ENCODE results near the gene BBOF1.
A peak's percentile ranks its signal among the peaks of the same experiment; 100 is the strongest.
"Not testable (repeated sequence)": the region's sequence is repeated elsewhere in the genome, so short reads cannot be mapped to it uniquely, and the experiment has no call there.

The BBOF1 gene, protein sequence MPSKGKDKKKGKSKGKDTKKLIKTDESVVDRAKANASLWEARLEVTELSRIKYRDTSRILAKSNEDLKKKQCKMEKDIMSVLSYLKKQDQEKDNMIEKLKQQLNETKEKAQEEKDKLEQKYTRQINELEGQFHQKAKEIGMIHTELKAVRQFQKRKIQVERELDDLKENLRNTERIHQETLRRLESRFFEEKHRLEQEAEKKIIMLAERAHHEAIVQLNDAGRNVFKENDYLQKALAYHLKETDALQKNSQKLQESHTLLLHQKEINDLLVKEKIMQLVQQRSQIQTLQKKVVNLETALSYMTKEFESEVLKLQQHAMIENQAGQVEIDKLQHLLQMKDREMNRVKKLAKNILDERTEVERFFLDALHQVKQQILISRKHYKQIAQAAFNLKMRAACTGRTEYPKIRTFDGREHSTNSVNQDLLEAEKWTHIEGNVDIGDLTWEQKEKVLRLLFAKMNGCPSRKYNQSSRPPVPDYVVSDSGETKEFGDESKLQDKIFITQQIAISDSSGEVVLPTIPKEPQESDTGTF
- 2.0 to 8.3 (median 3.8) reads per million in 9 experiments for total RNA-seq

DNA sequence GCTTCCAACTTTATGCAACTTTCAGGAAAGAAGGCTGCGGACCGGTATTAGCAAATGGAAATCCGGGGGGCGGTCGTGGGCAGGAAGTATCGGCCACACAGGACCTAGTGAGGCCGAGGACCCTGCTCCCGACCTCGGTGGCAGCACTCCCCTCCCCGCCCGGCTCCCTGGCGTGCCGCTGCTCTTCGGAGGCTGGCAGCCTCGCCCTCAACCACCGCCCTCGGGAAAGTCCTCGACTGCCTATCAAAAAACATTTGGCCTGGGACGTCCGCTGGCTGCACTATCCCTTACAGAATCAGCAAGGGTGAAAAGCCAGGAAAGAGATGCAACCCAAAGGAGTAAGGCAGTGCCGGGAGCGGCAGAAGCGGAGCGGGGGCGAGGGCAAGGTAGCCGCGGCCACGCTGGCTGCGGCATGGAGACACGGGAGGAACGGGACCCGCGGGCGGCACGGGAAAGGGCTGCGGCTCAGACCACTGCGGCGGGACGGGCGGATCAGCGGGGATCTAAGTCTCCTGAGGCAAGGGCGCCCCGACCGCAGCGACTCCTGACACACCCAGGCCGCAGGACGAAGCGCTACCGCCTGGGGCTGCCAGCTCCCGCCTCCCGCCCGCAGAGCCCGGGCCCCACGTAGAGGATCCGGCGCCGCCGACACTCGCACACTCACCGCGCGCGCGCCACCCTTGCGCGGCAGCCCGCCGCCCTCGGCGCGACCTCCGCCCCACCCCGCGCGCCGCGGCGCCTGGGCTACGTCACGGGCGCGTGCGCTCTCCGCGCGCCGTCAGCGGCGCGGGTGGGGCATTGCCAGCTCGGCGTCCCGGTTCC lies at the start of gene BBOF1, which contains the start of gene ENTPD5:
Gene BBOF1, plus strand, starts transcription at position 764 of the 822 bp plus-strand sequence. CDS start 130 bp downstream, outside the sequence.
Gene ENTPD5, minus strand, starts transcription at position 703 of the 822 bp plus-strand sequence. CDS start 31,186 bp downstream, outside the sequence.
- no peaks in the 10 kb centered on the region for H3K9me3 Mint-ChIP-seq
- DNase-seq (peak; percentile 82 to 89 (median 82)), ATAC-seq (replicated peaks) (peak; percentile 95)
- H3K36me3 Mint-ChIP-seq (ENCODE audit: insufficient read depth), result peaks cover 9% of the 10 kb centered on the region
- no peaks in the 10 kb centered on the region for H3K27me3 Mint-ChIP-seq
- peak within 1 kb of the TSS; percentile 85 to 86 for H3K4me3 Mint-ChIP-seq
- H3K27ac Mint-ChIP-seq, result peak within 1 kb of the TSS; percentile 97 to 99
- H3K4me1 Mint-ChIP-seq (ENCODE audit: low read depth in 2 of 2), result peaks cover 8 to 16% of the 10 kb centered on the region in 2 donors

DNA sequence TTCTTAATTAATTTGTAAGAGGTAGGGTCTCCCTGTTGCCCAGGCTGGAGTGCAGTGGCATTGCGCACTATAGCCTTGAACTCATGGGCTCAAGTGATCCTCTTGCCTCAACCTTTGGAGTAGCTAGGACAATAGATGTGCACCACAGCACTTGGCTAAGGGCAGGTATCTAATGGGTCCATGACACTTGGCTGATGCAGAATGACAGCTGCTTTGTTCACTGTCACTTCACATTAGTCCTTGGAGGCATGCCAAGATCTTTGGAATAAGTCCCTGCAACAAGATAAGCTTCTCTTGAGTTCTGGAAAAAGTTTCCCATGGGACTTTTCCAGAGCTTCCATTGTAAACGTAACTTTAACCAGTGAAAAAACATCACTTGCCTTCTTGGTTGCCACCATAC lies 45.7 kb upstream of the BBOF1 start:
- Mint-ChIP-seq H3K4me1 (ENCODE audit: low read depth in 2 of 2) (no peaks in the 10 kb centered on the region), H3K36me3 (ENCODE audit: insufficient read depth) (peaks cover 7% of the 10 kb centered on the region), H3K4me3 (no peak overlapping the region), H3K27me3 (no peaks in the 10 kb centered on the region), H3K9me3 (no peaks in the 10 kb centered on the region), H3K27ac (no peak overlapping the region)
- DNase-seq, result no peak
- no peak for ATAC-seq (replicated peaks)

DNA sequence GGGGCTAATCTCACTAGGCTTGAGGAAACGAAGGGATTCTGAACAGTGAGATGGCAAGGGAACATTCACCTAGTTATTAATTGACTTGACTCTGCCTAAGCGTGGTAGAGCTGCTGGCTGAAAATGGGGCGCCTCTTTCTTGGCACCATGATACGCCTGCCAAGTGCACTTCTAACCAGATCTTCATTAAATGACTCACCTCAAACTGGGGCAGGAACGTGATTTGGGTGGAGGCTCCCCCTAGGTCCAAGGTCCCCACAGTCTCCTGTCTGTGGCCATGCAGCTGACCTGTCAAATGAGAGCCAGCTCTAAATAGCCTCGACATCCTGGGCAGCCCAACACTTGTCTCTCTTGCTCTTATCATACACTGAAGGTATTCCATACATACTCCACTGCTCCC lies 43.0 kb upstream of the BBOF1 start:
- peaks cover 11% of the 10 kb centered on the region for H3K36me3 Mint-ChIP-seq (ENCODE audit: insufficient read depth)
- no peak for ATAC-seq (replicated peaks)
- no peaks in the 10 kb centered on the region for H3K9me3 Mint-ChIP-seq
- no peak overlapping the region for H3K27ac Mint-ChIP-seq
- H3K4me3 Mint-ChIP-seq, result no peak overlapping the region
- no peaks in the 10 kb centered on the region for H3K4me1 Mint-ChIP-seq (ENCODE audit: low read depth in 2 of 2)
- DNase-seq, result no peak
- no peaks in the 10 kb centered on the region for H3K27me3 Mint-ChIP-seq

DNA sequence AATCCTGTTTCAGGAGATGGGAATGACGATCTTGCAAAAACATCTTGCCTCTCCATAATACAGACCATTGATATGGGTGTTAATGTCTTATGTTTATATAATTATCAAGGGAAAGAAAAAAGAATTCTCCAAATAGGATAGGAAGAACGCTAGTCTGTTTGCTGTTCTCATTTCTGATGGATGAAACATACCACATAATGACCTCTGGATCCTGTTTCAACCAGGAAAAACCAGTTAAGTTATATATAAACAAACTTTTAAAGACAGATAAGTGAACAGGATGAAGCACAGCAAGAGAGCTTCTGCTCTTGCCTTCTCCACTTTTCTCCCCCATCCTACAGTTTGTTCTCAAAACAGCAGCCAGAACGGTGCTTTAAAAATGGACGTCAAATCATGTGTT lies 41.3 kb upstream of the BBOF1 start:
- no peak for DNase-seq

DNA sequence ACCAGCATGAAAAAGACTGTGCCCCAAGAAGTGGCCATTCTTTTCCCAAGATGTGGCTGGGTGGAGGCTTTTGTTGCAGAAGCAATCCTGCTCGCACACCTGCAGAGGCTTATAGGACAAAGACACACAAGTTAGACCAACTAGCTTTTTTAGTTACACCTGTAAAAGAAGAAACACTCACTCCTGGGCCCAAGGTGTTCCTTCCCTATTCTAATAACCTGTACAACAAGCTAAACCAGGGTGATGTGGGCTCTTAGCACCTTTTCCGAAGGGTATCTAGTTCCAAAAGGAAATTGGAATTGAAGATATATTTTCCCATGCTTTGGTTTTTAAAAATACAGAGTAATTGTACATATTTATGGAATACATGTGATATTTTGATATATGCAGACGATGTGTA lies 31.1 kb upstream of the BBOF1 start:
- Mint-ChIP-seq H3K4me3 (no peak overlapping the region), H3K36me3 (ENCODE audit: insufficient read depth) (peaks cover 11% of the 10 kb centered on the region), H3K4me1 (ENCODE audit: low read depth in 2 of 2) (no peaks in the 10 kb centered on the region), H3K27ac (no peak overlapping the region), H3K27me3 (no peaks in the 10 kb centered on the region), H3K9me3 (no peaks in the 10 kb centered on the region)
- no peak for ATAC-seq (replicated peaks)
- DNase-seq, result no peak

More for the DNA sequence above, 41.3 kb upstream of the BBOF1 start:
- H3K27me3 Mint-ChIP-seq, result no peaks in the 10 kb centered on the region
- no peak overlapping the region for H3K4me3 Mint-ChIP-seq
- no peak for ATAC-seq (replicated peaks)
- no peak overlapping the region for H3K27ac Mint-ChIP-seq
- peaks cover 8% of the 10 kb centered on the region for H3K36me3 Mint-ChIP-seq (ENCODE audit: insufficient read depth)
- H3K4me1 Mint-ChIP-seq (ENCODE audit: low read depth in 2 of 2), result no peaks in the 10 kb centered on the region
- no peaks in the 10 kb centered on the region for H3K9me3 Mint-ChIP-seq

DNA sequence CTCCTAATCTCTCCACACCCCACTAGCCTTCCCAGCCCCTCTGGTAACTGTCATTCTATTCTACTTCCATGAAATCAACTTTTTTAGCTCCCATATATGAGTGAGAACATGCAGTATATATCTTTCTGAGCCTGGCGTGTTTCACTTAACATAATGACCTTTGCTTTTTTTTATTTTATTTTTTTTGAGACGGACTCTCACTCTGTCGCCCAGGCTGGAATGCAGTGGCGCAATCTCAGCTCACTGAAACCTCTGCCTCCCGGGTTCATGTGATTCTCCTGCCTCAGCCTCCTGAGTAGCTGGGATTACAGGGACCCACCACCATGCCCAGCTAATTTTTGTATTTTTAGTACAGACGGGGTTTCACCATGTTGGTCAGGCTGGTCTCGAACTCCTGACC lies 30.5 kb upstream of the BBOF1 start:
- ATAC-seq (replicated peaks); H3K9me3 Mint-ChIP-seq; H3K4me3 Mint-ChIP-seq; H3K27ac Mint-ChIP-seq; H3K27me3 Mint-ChIP-seq; DNase-seq; H3K4me1 Mint-ChIP-seq (ENCODE audit: low read depth in 2 of 2): not testable (repeated sequence)
- peaks cover 11% of the 10 kb centered on the region for H3K36me3 Mint-ChIP-seq (ENCODE audit: insufficient read depth)

DNA sequence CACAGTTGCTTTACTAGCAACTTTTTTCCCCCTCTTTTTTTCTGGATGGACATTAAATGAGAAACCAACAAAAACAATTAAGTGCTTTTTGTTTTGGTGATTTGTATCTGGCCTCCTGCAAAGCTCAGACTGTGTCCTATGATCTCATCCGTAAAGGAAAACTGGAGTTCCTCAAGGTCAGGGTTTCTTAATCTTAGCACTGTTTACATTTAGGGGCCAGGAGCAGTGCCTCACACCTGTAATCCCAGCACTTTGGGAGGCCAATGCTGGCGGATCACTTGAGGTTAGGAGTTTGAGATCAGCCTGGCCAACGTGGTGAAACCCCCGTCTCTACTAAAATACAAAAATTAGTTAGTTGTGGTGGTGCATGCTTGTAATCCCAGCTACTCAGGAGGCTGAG lies 28.1 kb upstream of the BBOF1 start:
- Mint-ChIP-seq H3K36me3 (ENCODE audit: insufficient read depth) (peaks cover 6% of the 10 kb centered on the region), H3K4me1 (ENCODE audit: low read depth in 2 of 2) (no peaks in the 10 kb centered on the region), H3K27ac (no peak overlapping the region), H3K4me3 (no peak overlapping the region), H3K27me3 (no peaks in the 10 kb centered on the region), H3K9me3 (no peaks in the 10 kb centered on the region)
- no peak for ATAC-seq (replicated peaks)
- no peak for DNase-seq

DNA sequence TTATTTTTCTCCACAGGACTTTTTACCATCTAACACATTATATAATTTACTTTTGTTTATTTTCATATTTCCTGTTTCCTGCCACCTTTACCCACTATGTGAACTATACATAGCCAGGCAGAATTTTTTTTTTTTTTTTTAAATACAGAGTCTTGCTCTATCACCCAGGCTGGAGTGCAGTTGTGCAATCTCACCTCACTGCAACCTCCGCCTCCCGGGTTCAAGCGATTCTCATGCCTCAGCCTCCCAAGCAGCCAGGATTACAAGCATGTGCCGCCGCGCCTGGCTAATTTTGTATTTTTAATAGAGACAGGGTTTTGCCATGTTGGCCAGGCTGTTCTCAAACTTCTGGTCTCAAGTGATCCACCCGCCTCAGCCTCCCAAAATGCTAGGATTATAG lies 24.2 kb upstream of the BBOF1 start:
- H3K4me1 Mint-ChIP-seq (ENCODE audit: low read depth in 2 of 2); H3K4me3 Mint-ChIP-seq; DNase-seq; H3K36me3 Mint-ChIP-seq (ENCODE audit: insufficient read depth); H3K9me3 Mint-ChIP-seq; H3K27me3 Mint-ChIP-seq; ATAC-seq (replicated peaks); H3K27ac Mint-ChIP-seq: not testable (repeated sequence)

DNA sequence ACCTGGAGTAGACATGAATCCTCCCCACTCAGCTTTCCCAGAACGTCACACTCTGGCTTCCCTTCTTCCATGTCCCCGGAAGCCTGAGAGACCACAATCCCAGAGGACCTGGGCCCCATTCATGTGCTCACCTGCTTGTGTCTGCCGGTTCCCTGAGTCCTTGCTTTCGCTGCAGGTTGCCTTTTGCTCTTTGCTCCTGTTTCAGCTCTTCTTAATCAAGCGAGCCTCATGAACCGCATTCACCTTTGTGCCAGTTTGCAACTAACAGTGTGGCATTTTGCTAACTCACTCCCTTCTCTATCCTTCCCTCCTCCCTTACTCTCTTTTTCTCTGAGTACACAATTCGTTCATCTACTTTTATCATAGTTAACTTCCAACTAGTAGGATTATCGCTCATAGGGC lies 23.2 kb upstream of the BBOF1 start:
- ATAC-seq (replicated peaks), result no peak
- Mint-ChIP-seq H3K36me3 (ENCODE audit: insufficient read depth) (peaks cover 6% of the 10 kb centered on the region), H3K27me3 (no peaks in the 10 kb centered on the region), H3K27ac (no peak overlapping the region), H3K4me3 (no peak overlapping the region), H3K9me3 (no peaks in the 10 kb centered on the region), H3K4me1 (ENCODE audit: low read depth in 2 of 2) (no peaks in the 10 kb centered on the region)
- no peak for DNase-seq

DNA sequence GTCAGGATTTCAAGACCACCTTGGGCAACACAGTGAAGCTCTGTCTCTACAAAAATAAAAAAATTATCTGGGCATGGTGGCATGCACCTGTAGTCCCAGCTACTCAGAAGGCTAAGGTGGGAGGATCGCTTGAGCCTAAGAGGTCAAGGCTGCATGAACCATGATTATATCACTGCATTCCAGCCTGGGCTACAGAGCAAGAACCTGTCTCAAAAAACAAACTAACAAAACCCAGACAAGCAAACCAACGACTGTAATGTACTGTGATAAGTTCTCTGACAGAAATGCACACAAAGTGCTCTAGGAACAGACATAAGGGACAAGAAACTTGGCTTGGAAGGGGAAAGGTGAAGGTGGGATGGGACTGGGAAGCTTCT lies 22.4 kb upstream of the BBOF1 start:
- no peak for ATAC-seq (replicated peaks)
- DNase-seq, result no peak
- Mint-ChIP-seq H3K9me3 (no peaks in the 10 kb centered on the region), H3K36me3 (ENCODE audit: insufficient read depth) (peaks cover 10% of the 10 kb centered on the region), H3K27ac (no peak overlapping the region), H3K27me3 (no peaks in the 10 kb centered on the region), H3K4me1 (ENCODE audit: low read depth in 2 of 2) (no peaks in the 10 kb centered on the region), H3K4me3 (no peak overlapping the region)

DNA sequence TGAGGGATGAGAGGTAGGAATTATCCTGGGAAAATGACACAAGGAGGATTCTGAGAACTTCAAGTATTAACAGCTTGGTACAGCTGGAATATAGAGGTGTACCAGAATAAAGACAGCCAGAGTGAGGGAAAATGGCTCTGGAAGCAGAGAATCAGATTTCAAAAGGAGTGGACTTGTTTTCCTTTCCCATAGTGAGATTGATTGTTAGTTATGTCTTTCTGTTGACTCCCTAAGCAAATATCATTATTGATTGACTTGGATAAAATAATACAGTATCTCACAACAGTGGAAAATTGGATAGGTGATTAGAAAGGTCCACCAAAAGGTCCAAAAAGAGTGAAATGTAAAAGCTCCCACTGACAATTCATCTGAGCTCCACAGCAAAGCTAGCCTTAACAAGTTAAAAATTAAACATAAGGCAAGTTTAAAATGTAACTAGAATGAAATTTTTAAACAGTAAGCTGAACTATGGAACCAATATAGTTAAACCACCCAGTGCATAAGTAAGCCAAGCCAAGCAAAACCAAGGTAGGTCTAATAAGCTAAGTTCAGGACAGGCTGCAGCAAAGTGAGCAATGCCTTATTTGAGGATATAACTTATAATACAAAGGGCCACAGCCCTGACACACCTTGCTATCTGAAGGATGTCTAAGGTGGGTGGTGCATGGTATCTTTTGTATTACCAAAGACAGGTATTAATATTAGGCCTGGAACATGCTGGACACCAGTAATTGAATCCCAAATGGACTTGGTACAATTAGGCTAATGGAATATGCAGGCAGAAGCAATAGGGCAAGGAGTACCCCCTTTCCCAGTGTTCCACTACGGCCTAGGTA lies 21.8 kb upstream of the BBOF1 start:
- Mint-ChIP-seq H3K9me3 (no peaks in the 10 kb centered on the region), H3K4me1 (ENCODE audit: low read depth in 2 of 2) (no peaks in the 10 kb centered on the region), H3K4me3 (no peak overlapping the region), H3K27ac (no peak overlapping the region), H3K36me3 (ENCODE audit: insufficient read depth) (peaks cover 9% of the 10 kb centered on the region), H3K27me3 (no peaks in the 10 kb centered on the region)
- DNase-seq (no peak), ATAC-seq (replicated peaks) (no peak)

DNA sequence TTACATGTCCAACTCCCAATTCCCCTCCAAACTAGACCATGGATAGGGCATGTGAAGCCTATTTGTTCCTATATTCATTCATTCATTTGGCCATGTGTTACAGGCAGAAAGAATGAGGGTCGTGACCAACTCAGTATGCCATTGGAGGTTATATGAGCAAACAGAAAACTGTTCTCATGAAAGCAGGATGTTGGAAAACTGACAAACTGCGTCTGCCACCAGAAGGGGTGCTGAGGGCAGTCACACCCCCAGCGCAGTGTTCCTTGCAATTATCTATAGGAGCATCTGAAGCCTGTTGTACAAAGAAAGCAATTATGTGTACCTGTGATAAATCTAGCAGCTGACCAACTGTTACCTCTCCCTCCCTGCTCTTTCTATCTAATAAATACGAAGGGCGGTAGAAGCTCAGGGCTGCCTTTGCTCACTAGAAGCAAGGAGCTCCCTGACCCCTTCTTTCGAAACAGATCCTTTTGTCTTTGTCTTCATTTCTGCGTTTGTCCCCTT lies 21.2 kb upstream of the BBOF1 start:
- Mint-ChIP-seq H3K36me3 (ENCODE audit: insufficient read depth) (peaks cover 7% of the 10 kb centered on the region), H3K27me3 (no peaks in the 10 kb centered on the region), H3K4me3 (no peak overlapping the region), H3K27ac (no peak overlapping the region), H3K4me1 (ENCODE audit: low read depth in 2 of 2) (no peaks in the 10 kb centered on the region), H3K9me3 (no peaks in the 10 kb centered on the region)
- ATAC-seq (replicated peaks), result no peak
- no peak for DNase-seq

DNA sequence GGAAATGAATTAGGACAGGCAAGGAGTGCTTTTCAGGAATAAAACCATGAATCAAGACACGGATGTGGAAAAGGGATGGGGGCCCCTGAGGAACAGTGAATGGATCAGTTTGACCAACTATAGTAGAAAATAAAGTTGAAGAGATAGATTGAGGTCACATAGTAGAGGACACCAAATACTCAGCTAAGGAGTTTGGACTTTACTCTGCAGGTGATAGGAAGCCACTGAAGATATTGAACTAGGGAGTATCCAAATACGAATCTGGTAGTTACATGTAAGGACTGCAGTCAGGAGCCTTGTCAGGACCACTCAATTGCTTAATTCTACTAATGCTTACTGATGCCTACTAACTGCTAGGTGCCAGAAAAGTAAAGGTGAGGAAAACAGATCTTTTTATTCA lies 20.4 kb upstream of the BBOF1 start:
- H3K4me3 Mint-ChIP-seq, result no peak overlapping the region
- H3K4me1 Mint-ChIP-seq (ENCODE audit: low read depth in 2 of 2), result no peaks in the 10 kb centered on the region
- no peaks in the 10 kb centered on the region for H3K9me3 Mint-ChIP-seq
- H3K36me3 Mint-ChIP-seq (ENCODE audit: insufficient read depth), result peaks cover 10% of the 10 kb centered on the region
- ATAC-seq (replicated peaks) (no peak), DNase-seq (no peak)
- no peaks in the 10 kb centered on the region for H3K27me3 Mint-ChIP-seq
- no peak overlapping the region for H3K27ac Mint-ChIP-seq

Measured in effector memory CD8-positive, alpha-beta T cell (primary cell).